ENCODE data around the gene LRP4.

LRP4 gene

DNA sequence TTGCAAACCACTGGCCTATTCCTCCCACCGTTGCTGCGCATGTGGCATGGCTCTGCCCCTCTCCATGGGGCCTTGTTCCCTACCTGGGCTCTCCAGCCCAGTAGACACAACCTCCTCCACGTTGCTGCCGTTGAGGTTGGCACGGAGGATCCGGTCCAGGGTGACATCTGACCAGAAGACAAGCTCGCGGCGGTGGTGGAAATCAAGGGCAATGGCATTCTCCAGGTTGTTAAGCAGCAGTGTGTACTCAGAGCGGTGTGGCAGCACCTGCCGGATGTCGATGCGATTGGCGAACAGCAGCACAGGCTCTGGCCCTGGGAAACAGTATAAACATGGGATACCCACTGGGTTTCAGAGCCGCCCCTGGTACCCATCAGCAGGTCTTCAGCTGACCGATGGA lies 23.8 kb downstream of the LRP4 start:
- DNase-seq, result no peak

DNA sequence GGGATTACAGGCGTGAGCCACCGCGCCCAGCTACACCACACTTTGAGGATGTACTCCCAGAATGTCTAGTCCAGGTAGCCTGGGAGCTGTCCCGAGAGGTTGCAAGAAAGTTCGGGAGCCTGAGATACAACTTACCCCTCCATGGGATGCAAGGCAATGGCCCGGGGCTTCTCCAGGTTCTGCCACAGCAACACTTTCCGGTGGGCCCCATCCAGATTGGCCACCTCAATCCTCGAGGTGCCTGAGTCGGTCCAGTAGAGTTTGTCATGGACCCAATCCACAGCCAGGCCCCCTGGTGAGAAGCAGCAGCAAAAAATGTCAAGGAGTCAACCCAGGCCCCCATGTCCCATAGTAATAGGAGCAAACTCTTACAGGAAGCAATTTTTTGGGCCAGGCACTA lies 25.5 kb downstream of the LRP4 start:
- DNase-seq, result no peak

DNA sequence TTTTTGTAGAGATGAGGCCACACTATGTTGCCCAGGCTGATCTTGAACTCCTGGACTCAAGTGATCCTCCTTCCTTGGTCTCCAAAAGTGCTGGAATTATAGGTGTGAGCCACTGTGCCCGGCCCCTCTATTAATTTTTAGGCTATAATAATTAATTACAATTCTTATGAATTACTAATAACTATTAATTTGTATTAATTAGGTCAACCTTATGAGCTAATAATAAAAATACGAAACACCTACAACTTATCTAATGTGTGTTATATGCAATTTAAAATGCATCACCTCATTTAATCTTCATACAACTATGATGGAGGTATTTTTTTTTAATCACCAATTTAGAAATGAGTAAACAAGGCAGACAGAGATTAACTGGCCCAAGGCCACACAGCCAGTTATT lies 26.2 kb downstream of the LRP4 start:
- DNase-seq, result no peak

DNA sequence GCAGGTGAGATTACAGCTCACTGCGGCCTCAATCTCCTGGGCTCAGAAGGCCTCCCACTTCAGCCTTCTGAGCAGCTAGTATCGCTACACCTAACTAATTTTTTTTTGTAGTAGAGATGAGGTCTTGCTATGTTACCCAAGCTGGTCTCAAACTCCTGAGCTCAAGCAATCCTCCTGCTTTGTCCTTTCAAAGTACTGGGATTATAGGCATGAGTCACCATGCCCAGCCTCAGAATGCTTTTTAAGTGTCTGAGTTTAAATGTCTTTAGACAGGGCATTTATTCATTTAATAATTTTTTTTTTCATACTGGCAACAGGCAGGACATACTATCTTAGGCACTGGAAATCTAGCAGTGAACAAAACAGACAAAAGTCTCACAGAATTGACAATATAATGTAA lies 27.7 kb downstream of the LRP4 start:
- DNase-seq, result no peak

DNA sequence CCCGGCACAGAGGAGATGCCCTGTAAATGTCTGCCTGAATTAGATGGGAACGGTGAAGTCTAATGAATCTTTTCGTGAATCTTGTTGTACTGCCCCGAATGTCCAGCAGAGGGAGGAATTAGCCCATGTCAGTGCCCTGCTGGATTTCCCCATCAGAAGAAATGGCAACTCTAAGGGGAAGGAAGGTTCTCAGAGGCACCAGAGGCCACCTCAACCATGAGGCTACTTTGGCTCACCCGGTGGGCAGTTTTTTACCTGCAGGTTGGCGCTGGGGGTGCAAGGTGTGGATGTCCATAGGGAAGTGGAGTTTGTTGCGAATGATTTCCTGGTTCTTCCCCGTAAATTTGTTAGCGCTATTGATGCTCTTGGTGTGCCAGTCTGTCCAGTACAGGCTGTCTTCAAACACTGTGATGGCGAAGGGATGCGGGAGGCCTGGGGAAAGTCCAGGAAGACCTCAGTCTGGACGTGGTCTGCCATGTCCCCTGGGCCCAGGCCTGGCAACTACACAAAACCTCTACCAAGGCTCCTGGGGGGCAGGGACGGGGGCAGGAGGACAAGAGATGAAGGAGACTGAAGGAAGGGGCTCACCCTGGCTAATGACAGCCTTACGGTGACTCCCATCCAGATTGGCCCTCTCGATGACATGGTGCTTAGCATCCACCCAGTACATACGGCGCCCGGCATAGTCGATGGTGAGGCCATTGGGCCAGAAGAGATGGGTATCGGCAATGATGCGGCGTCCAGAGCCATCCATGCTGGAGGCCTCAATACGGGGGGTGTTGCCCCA lies 28.5 kb downstream of the LRP4 start:
- peak; percentile 79 for DNase-seq

DNA sequence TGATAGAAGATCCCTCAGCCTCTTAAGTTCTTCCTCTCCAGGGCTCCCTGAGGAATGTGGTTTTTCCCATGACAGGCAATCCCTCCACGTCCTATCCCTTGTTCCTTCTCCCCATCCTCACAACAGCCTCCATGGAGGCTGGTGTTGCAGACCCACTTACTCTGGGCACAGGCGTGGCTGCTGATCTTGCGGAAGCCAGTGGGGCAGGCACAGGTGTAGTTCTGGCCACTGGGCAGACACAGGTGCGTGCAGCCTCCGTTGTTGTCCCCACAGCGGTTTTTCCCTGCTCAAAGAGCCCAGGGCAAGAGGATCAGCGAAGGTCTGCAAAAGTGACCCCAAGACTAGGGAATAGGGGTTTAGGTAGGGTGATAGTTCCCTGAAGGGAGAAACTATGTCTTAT lies 29.1 kb downstream of the LRP4 start:
- DNase-seq, result no peak

DNA sequence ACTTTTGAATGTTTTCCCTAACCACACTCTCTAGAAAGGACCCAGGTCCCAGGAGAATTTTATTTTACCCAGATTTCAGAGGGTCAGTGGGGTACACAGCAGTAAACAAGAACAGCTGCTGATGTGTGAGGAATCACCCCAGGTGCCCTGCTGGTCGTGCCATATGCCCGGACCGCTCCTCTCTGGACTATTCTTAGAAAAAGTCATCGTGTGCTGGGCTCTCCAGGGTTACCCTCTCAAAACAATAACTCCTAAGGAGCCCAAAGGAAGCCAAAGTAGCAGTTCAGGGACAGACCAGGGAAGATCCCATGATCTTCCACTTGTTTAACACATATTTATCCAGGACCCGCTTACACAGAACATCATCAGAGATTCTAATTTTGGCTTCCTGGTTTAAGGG lies 29.7 kb downstream of the LRP4 start:
- no peak for DNase-seq

DNA sequence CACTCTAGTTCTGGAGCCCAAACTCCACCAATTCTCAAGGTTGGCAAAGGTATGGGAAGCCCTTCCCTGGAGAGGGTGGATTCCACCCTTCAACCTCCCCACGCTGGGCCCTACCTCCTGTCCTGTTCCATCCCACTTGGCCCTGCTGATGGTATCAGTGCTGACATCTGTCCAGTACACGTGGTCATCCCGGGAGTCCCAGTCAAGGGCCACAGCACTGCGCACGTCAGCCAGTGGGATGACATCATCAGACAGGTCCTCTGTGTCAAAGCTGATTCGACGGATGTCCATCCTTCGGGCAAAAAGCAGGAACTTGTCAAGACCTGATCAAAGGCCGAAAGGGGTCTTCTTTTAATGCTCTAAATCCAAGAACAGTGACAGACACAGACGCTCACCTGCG lies 32.1 kb downstream of the LRP4 start:
- DNase-seq, result no peak

DNA sequence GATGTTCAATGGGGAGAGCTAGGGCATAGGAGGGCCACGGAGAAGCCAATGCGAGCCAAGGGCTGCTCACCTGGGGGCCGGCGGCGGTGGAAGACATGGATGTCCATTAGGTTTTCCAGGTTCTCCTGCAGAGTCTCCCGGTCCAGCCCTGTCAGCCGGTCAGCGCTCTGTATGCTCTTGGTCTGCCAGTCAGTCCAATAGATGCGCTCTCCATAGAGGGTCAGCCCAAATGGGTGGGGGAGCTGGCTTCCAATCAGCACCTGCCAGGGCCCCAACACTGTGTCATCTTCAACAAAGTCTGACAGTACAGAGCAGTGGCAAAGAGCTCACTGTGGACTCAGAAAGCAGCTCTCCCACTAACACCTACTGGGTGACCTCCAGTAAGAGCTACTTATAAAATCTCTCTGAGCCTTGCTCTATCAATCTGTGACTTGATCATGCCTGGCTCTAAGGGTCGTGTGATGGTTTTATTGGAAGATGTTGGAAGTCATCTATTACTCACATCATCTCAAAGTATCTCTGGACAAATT lies 39.2 kb downstream of the LRP4 start:
- DNase-seq, result no peak

DNA sequence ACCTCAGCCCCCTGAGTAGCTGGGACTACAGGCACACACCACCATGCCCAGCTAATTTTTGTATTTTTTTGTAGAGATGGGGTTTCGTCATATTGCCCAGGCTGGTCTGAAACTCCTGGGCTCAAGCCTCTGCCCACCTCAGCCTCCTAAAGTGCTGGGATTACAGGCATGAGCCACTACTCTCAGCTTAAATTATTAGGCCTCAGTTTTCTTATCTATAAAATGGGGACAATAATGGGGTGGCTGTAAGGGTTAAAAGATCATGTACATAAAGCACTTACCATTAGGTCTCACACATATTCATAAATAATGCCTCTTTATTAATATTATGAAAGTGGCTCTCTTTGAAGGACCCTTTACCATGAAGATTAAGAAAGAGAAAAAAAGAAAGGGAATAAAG lies 40.8 kb downstream of the LRP4 start:
- no peak for DNase-seq

DNA sequence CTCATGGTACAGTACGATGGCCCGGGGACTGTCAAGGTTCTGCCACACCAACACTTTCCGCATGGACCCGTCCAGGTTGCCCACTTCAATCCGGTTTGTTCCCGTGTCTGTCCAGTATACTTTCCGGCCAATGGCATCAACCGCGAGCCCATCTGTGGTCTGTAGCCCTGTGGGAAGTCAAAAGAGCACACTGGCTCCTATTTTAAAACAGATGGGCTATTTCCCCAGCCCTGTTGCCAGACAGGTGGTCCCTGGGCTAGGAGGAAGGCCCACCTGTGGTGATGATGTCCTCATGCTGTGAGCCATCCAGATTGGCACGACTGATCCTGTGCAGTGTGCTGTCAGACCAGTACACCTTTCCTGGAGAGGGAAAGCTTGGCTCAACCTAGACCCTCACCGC lies 41.9 kb downstream of the LRP4 start:
- no peak for DNase-seq

DNA sequence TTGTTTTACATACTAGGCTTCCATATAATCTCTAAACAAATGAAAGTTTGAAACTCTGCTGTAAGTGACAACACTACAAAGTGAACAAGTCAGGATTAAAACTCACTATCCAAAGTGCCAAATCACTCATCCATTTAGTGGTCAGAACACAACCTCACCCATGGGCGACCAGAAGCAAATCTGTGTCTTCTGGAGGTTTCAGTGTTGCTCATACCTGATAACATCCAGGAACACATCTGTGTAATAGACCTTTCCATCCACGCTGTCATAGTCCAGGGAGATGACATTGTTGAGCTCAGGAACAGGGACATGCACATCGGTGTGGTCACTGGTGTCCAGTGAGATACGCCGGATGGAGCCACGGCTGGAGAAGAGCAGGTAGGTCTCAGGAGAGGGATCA lies 43.8 kb downstream of the LRP4 start:
- DNase-seq, result no peak

DNA sequence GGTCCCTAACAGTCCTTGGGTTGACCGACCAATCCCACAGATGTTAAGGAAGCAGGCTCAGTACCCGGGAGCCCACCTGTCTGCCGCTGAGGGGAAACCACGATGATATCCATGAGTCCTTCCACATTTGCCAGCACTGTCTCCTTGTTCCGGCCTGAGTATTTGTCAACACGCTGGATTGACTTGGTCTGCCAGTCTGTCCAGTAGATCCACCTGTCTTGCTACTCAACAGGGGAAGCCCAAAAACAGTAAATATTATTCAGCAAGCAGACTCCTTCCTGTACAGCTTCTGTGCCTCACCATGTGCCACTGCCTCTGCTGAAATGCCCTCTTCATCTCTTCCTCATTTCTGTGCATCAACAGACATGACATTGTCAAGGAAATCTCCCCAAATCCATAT lies 49.4 kb downstream of the LRP4 start:
- DNase-seq, result no peak

DNA sequence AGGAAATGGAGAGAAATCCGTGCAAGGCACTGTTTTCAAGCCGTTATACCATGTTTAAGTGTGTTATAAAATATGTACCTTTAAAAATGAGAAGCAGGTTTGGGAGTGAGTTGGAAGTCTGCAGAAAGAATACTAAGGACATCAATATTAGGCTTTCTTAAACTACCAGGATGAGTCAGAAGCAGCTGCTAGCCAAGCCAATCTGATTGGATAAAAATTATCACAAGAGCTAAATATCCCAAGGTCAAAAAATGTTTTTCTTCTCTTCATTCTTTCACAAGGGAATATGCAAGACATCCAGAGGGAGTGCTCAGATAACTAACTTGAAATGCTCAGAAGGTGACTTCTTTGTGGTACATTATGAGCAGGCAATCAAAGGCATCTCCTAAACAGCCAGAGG lies 53.0 kb downstream of the LRP4 start:
- no peak for DNase-seq

DNA sequence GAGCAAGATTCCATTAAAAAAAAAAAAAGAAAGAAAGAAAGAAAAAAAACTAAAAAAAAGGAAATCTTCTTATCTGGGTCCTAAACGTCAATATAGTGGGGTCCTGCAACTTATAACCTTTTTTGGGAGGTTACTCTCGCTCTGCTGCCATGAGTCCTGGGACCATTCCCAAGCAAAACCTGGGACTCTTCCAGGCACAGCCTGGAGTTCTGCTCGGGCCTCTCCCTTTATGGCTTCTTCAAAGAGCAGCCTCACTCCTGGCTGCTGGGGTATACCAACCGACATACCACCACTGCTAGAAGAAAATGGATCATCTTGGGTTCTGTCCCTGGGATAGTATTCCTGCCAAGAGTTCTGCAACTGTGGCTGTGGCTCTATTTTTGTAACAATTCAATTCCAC lies 58.1 kb downstream of the LRP4 start:
- no peak for DNase-seq

DNA sequence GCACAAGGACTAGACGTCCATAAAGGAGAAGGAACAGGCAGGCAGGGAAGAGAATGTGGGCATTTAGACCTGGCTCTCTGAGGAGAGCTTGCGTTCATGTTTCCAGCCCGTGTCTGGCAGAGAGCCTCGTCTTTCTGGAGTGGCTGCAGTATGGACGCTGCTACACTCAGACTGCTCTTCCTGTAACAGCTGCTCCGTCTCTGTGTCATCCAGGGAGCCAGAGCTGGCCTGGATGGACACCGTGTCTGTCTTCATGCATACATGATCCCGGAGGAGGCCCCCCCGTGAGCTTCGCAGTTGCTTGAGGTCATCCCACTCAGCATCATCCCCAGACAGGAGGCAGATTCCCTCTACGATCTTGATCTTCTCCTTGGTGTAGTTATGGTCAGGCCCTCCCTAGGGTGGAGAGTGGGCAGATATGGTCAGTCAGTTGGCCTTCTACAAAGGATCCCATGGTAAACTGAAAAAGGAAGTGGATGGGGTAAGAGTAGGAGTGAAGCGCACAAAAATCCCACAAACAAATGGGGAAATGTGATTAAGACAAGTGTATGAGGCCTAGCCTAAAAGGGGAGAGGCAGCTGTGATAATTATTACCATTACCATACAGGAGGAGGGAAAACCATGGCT lies 59.3 kb downstream of the LRP4 start:
- no peak for DNase-seq

DNA sequence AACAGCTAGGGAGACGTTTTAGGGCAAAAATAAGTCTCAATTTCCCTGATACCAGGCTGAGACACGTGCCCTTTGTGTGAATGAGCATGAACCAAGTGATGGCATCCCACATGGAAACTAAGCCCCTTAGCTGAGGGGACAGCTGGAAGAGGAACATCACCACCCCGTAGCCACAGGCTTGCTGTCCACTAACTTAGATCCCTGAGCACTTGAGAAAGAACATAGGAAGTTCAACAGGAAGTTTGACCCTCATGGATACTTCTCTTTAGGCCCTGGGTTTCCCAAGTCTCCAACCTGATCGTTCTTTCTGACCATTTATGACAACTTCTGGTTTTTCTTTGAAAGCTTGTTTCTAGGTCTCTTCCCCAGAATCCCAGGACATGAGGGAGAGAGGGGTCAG lies 60.7 kb downstream of the LRP4 start:
- no peak for DNase-seq

DNA sequence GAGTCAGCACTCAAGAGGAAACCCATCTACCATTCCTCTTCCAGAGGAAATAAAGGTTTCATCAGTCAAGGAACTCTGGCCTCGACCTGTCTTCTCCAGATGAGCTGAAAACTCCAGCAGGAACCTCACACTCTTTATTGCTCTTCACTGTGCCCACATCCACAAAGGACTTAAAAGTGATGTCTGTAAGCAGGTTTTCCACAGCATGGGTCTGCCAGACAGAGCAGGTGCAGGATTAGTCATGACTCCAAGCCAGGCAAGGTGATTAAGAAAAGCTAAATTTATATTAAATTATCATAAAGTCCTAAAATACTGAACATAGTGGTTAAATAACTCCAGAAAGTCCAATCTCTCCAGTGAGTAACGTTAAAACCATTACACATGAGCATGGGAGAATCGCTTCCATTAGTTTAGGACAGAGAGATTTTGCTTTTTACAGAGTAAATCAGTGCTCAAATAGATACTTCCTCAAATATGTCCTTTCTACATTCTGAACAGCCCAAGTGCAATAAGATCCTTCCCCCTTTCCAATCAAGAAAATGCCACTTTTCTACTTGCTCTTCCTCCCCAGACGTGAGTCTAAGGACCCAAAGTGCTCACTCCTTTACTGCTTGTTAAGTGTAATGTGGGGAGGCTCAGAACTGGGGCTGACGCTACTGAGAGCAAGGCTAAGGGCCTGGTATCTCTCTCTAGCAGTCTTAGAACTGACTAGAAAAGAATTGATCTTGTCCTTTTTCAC lies 61.6 kb downstream of the LRP4 start:
- DNase-seq, result no peak

DNA sequence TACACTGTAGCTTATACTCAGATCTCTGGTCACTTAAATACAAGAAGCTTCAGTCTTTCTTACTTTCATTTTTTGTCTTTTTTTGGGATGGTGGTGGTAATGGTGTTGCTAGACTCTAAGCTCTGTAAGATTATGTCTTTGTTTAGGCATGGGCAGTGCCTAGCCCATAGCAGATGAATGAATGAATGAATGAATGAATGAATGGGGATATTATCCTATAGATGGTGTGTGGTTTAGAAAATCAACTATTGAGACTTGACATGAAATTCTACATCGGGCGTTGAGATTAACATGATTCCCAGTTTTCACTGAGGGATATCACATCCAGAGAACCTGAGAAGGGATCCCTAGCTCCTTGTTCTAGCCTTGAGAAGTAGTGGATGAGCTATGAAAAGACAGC lies 62.5 kb downstream of the LRP4 start:
- DNase-seq, result no peak

DNA sequence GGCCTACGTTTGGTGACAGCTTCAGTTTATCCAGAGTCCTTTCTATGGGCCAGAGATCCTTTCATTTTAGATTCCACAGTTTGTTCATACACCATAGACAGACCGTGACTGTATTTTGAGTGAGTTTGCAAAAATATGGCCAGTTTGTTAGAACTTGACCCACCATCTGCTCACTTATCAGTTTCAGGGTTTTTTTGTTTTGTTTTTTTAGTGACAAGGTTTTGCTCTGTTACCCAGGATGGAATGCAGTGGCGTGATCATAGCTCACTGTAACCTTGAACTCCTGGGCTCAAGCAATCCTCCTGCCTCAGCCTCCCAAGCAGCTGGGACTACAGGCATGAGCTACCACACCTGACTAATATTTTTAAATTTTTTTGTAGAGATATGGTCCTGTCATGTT lies 63.2 kb downstream of the LRP4 start:
- no peak for DNase-seq

DNA sequence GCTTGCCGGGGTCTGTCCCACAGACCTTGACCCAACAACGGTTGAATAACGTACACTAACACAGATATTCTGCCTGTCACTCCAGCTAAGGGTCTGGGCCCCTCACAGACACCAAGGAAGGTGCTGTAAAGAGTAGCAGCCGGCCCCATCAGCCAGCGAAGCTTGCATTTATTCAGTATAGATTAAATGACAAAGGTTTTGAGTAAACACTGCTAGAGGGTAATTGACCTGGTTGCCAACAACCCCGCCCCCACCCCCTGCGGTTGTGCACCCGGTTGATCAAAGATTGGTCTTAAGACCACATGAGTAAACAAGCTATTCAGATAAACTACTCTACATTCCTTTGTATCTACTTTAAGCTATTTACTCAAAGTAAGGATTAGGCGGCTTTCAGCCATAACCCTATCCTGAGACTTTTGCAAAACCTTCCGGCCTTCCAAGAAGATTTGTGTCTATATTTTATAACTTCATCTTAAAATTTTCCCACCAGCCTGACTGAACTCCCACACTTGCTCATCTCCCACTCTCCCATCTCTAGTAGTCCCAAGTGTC lies 67.4 kb downstream of the LRP4 start:
- no peak for DNase-seq

DNA sequence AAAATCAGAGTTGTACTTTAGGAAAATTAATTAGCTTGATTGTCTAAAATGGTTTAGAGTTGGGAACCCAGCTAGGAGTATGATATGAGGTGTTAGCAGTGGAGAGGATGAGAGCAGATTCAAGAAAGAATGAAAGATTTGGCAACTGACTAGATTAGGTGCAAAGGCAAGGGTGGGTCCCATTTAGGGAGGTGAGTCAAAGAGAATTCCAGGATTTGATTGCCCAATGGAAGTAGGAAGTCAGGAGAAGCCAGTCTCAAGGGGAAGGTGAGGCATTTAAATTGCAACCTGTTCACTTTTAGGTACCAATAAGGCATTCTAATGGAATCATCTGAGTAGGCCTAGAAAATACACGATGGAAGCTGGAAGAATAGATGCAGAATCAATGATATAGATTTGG lies 68.7 kb downstream of the LRP4 start:
- DNase-seq, result no peak

DNA sequence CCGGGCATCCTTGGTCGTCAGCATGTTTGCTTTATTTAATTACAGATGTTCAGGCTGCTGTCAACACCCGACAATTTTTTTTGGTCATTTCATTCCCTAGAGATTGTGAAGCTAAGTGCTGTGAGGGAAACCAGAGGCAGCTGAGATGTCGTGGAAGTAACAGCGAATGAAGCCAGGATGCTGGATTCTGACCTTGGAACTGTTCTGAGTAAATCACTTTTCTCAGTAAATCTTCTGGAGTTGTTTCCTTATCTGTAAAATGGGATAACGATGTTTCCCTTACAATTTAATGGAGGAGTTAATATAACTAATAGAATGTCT lies 71.9 kb downstream of the LRP4 start:
- no peak for DNase-seq
